ENCODE results near the gene ZC3H13.

The ZC3H13 gene

DNA sequence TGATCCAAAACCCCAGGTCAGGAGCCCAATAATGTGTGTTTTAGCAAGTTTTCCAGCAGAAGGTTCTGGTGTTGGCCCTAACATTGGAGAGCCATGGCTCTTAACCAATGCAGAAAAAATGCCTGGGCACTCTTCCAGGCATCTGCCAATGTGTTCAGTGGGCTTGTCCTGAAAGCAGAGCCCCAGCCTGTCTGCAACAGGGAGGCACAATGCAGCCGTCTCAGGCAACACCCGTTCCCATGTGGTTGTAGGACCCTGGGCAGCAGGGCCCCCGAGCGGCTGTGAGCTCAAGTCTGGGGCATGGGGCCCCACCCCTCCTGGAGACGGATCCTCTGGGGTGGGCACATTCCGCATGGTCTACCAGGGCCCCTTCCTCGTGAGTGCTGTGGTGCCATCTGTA lies 142.9 kb downstream of the ZC3H13 start:
- FAIRE-seq (no peak), DNase-seq (ENCODE audit: extremely low spot score, insufficient read length, low read depth) (no peak)

GRCh38 chr13:45909089-45909488 lies 143.5 kb downstream of the ZC3H13 start:
- FAIRE-seq (no peak), DNase-seq (ENCODE audit: extremely low spot score, insufficient read length, low read depth) (no peak)

DNA sequence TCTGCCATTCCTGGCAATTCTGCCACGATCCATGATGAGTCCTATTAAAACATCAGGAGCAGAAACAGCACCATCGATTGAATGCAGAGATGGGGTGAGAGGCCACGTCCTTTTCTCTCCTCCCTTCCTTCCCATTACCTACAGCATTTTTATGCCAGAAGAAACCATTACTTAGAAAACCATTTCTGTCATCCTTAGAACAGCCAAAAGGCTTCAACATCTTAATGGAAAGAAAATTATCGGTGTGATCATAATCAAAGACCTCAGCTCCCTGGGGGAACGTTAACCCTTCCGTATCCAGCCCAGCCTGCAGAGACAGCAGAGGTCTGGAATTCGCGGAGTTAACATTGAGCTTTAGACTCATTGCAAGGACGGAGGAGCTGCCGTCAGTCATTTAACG lies 145.0 kb downstream of the ZC3H13 start:
- DNase-seq (ENCODE audit: extremely low spot score, insufficient read length, low read depth) (no peak), FAIRE-seq (no peak)

Measured in GM18507 (cell line).